ENCODE results near the gene B3GNT9. TPM values are rescaled to one million over a fixed set of nuclear protein-coding genes. Genes with fewer than 3 reads are reported as not detected.

Gene B3GNT9
- total and polyA plus RNA-seq, 3 experiments from 2014 or later, result 2.4 to 5.0 (median 2.7) TPM

- Histone ChIP-seq H3K9me3 (ENCODE audit: low read length) (no peaks in the 10 kb centered on the region), H3K4me3 (ENCODE audit: low read length) (no peak overlapping the region)
Measured at GRCh38 chr16:67147437-67148140, 3.2 kb downstream of the B3GNT9 start.

GRCh38 chr16:67146523-67147357, 4.1 kb downstream of the B3GNT9 start:
- Mint-ChIP-seq H3K27me3 (peaks cover 0 to 6% of the 10 kb centered on the region in 2 donors), H3K4me3 (peak overlapping the region in 1 of 7 donors; percentile 15), H3K9me3 (no peaks in the 10 kb centered on the region), H3K4me1 (peaks cover 5 to 20% (median 8%) of the 10 kb centered on the region in 3 donors), H3K27ac (peak overlapping the region in 1 of 8 donors; percentile 23), H3K36me3 (peaks cover 5 to 60% (median 18%) of the 10 kb centered on the region in 3 donors)
- ChIA-PET POLR2A (no interaction called here), CTCF (interaction anchor here (0.9 to 2.0 kb wide), 3 partner anchors 8 to 169 kb away, joined by 3 to 8 read pairs (median 3); no protein-coding TSS in a partner anchor)
- Histone ChIP-seq H3K36me3 (ENCODE audit: insufficient read depth, low read length) (peaks cover 20% of the 10 kb centered on the region), H3K27me3 (ENCODE audit: insufficient read depth, low read length, poor library complexity, severe bottlenecking) (no peaks in the 10 kb centered on the region), H3K27ac (ENCODE audit: low read depth, low read length) (no peak overlapping the region), H3K4me3 (ENCODE audit: low read length) (no peak overlapping the region), H3K9me3 (ENCODE audit: low read length) (no peaks in the 10 kb centered on the region), H3K4me1 (ENCODE audit: insufficient read depth, low read length) (peaks cover 7% of the 10 kb centered on the region)
- no peak for DNase-seq

More at GRCh38 chr16:67147437-67148140, 3.2 kb downstream of the B3GNT9 start:
- Mint-ChIP-seq H3K4me1 (peaks cover 6 to 24% (median 10%) of the 10 kb centered on the region in 3 donors), H3K9me3 (no peaks in the 10 kb centered on the region), H3K4me3 (no peak overlapping the region), H3K36me3 (peaks cover 5 to 54% (median 14%) of the 10 kb centered on the region in 3 donors), H3K27ac (peak overlapping the region in 4 of 8 donors; percentile 15 to 68 (median 46)), H3K27me3 (peaks cover 0 to 6% of the 10 kb centered on the region in 2 donors)
- no peaks in the 10 kb centered on the region for H3K27me3 ChIP-seq (ENCODE audit: insufficient read depth, low read length, poor library complexity, severe bottlenecking)
- no peak for DNase-seq
- H3K27ac ChIP-seq (ENCODE audit: low read depth, low read length), result no peak overlapping the region
- CTCF ChIA-PET, result interaction anchor here (0.9 to 1.0 kb wide), 2 partner anchors 7 to 170 kb away, joined by 3 read pairs; no protein-coding TSS in a partner anchor
- POLR2A ChIA-PET, result no interaction called here
- peaks cover 7% of the 10 kb centered on the region for H3K4me1 ChIP-seq (ENCODE audit: insufficient read depth, low read length)
- H3K36me3 ChIP-seq (ENCODE audit: insufficient read depth, low read length), result peaks cover 20% of the 10 kb centered on the region

GRCh38 chr16:67145746-67146145, 5.1 kb downstream of the B3GNT9 start:
- Mint-ChIP-seq H3K4me1 (peaks cover 0 to 11% (median 0%) of the 10 kb centered on the region in 3 donors), H3K27ac (peak overlapping the region in 2 of 8 donors; percentile 2 to 9), H3K27me3 (peaks cover 0 to 6% of the 10 kb centered on the region in 2 donors), H3K9me3 (no peaks in the 10 kb centered on the region), H3K36me3 (peaks cover 8 to 68% (median 22%) of the 10 kb centered on the region in 3 donors), H3K4me3 (no peak overlapping the region)
- Histone ChIP-seq H3K4me3 (ENCODE audit: low read length) (no peak overlapping the region), H3K4me1 (ENCODE audit: insufficient read depth, low read length) (peaks cover 4% of the 10 kb centered on the region), H3K27ac (ENCODE audit: low read depth, low read length) (no peak overlapping the region), H3K27me3 (ENCODE audit: insufficient read depth, low read length, poor library complexity, severe bottlenecking) (no peaks in the 10 kb centered on the region), H3K36me3 (ENCODE audit: insufficient read depth, low read length) (peaks cover 28% of the 10 kb centered on the region), H3K9me3 (ENCODE audit: low read length) (no peaks in the 10 kb centered on the region)
- ChIA-PET CTCF (interaction anchor here (2.0 kb wide), 1 partner anchor 9 kb away, joined by 8 read pairs; no protein-coding TSS in a partner anchor), POLR2A (no interaction called here)
- no peak for DNase-seq

- Mint-ChIP-seq H3K9me3 (no peaks in the 10 kb centered on the region), H3K4me3 (no peak overlapping the region), H3K4me1 (peaks cover 0 to 11% (median 0%) of the 10 kb centered on the region in 3 donors), H3K36me3 (peaks cover 8 to 76% (median 22%) of the 10 kb centered on the region in 3 donors), H3K27ac (peak overlapping the region in 3 of 8 donors; percentile 52 to 88 (median 68)), H3K27me3 (peaks cover 0 to 6% of the 10 kb centered on the region in 2 donors)
- no peak for DNase-seq
- H3K4me1 ChIP-seq (ENCODE audit: insufficient read depth, low read length), result no peaks in the 10 kb centered on the region
- no peak overlapping the region for H3K4me3 ChIP-seq (ENCODE audit: low read length)
- H3K36me3 ChIP-seq (ENCODE audit: insufficient read depth, low read length), result peaks cover 33% of the 10 kb centered on the region
- ChIA-PET CTCF (interaction anchor here (2.0 kb wide), 1 partner anchor 10 kb away, joined by 8 read pairs; no protein-coding TSS in a partner anchor), POLR2A (no interaction called here)
- H3K9me3 ChIP-seq (ENCODE audit: low read length), result no peaks in the 10 kb centered on the region
- H3K27ac ChIP-seq (ENCODE audit: low read depth, low read length), result no peak overlapping the region
- H3K27me3 ChIP-seq (ENCODE audit: insufficient read depth, low read length, poor library complexity, severe bottlenecking), result no peaks in the 10 kb centered on the region
Measured at GRCh38 chr16:67144943-67145342, 5.9 kb downstream of the B3GNT9 start.

- ChIA-PET CTCF (interaction anchor here (5.3 kb wide), 1 partner anchor 12 kb away, joined by 48 read pairs; no protein-coding TSS in a partner anchor), POLR2A (no interaction called here)
- Mint-ChIP-seq H3K4me1 (no peaks in the 10 kb centered on the region), H3K36me3 (peaks cover 3 to 92% (median 14%) of the 10 kb centered on the region in 3 donors), H3K9me3 (no peaks in the 10 kb centered on the region), H3K4me3 (no peak overlapping the region), H3K27me3 (no peaks in the 10 kb centered on the region), H3K27ac (no peak overlapping the region)
- DNase-seq, result no peak
- Histone ChIP-seq H3K9me3 (ENCODE audit: low read length) (no peaks in the 10 kb centered on the region), H3K36me3 (ENCODE audit: insufficient read depth, low read length) (peaks cover 40% of the 10 kb centered on the region), H3K4me3 (ENCODE audit: low read length) (no peak overlapping the region), H3K4me1 (ENCODE audit: insufficient read depth, low read length) (no peaks in the 10 kb centered on the region), H3K27me3 (ENCODE audit: insufficient read depth, low read length, poor library complexity, severe bottlenecking) (no peaks in the 10 kb centered on the region), H3K27ac (ENCODE audit: low read depth, low read length) (no peak overlapping the region)
Measured at GRCh38 chr16:67142342-67142741, 8.5 kb downstream of the B3GNT9 start.

- Mint-ChIP-seq H3K36me3 (peaks cover 3 to 89% (median 14%) of the 10 kb centered on the region in 3 donors), H3K4me1 (no peaks in the 10 kb centered on the region), H3K4me3 (no peak overlapping the region), H3K9me3 (no peaks in the 10 kb centered on the region), H3K27ac (no peak overlapping the region), H3K27me3 (no peaks in the 10 kb centered on the region)
- POLR2A ChIA-PET, result interaction anchor here (0.9 kb wide), 1 partner anchor 19 kb away, joined by 3 read pairs; no protein-coding TSS in a partner anchor
- no peak overlapping the region for H3K27ac ChIP-seq (ENCODE audit: low read depth, low read length)
- H3K36me3 ChIP-seq (ENCODE audit: insufficient read depth, low read length), result peaks cover 31% of the 10 kb centered on the region
- no peaks in the 10 kb centered on the region for H3K9me3 ChIP-seq (ENCODE audit: low read length)
- H3K4me3 ChIP-seq (ENCODE audit: low read length), result no peak overlapping the region
- no peak for DNase-seq
- no peaks in the 10 kb centered on the region for H3K27me3 ChIP-seq (ENCODE audit: insufficient read depth, low read length, poor library complexity, severe bottlenecking)
- CTCF ChIA-PET, result interaction anchor here (1.1 to 5.3 kb wide), 3 partner anchors 13 to 44 kb away, joined by 3 to 48 read pairs (median 5); no protein-coding TSS in a partner anchor
- no peaks in the 10 kb centered on the region for H3K4me1 ChIP-seq (ENCODE audit: insufficient read depth, low read length)
Measured at GRCh38 chr16:67141391-67141790, 9.4 kb downstream of the B3GNT9 start.

GRCh38 chr16:67137605-67138004, 13.2 kb downstream of the B3GNT9 start:
- Mint-ChIP-seq H3K4me3 (no peak overlapping the region), H3K9me3 (no peaks in the 10 kb centered on the region), H3K36me3 (peaks cover 3 to 84% (median 16%) of the 10 kb centered on the region in 3 donors), H3K27ac (peak overlapping the region in 1 of 8 donors; percentile 36), H3K27me3 (no peaks in the 10 kb centered on the region), H3K4me1 (no peaks in the 10 kb centered on the region)
- ChIA-PET CTCF (interaction anchor here (5.3 kb wide), 1 partner anchor 17 kb away, joined by 48 read pairs; no protein-coding TSS in a partner anchor), POLR2A (no interaction called here)
- peaks cover 39% of the 10 kb centered on the region for H3K36me3 ChIP-seq (ENCODE audit: insufficient read depth, low read length)
- DNase-seq, result no peak
- H3K4me1 ChIP-seq (ENCODE audit: insufficient read depth, low read length), result no peaks in the 10 kb centered on the region
- H3K4me3 ChIP-seq (ENCODE audit: low read length), result no peak overlapping the region
- no peaks in the 10 kb centered on the region for H3K9me3 ChIP-seq (ENCODE audit: low read length)
- no peak overlapping the region for H3K27ac ChIP-seq (ENCODE audit: low read depth, low read length)
- H3K27me3 ChIP-seq (ENCODE audit: insufficient read depth, low read length, poor library complexity, severe bottlenecking), result no peaks in the 10 kb centered on the region
